Kidney (tissue), 14 donors: Measurements from ENCODE around the gene ZNF611. TPM values are rescaled to one million over a fixed set of nuclear protein-coding genes. Genes with fewer than 3 reads are reported as not detected.
"Not testable (repeated sequence)": the region's sequence is repeated elsewhere in the genome, so short reads cannot be mapped to it uniquely, and the experiment has no call there.

Source experiments
- DNase-seq, 5 donors: peaks; one replicate each; pipeline ENCODE4 v3.0.0-alpha.2; 2013 to 2020
- FAIRE-seq: peaks from 2 replicates; lab custom pipeline; 2012; peaks lifted over from hg19 to GRCh38; lab: Jason Lieb, UNC
- H3K27ac ChIP-seq, 2 donors: one replicate each; pipeline ENCODE4 v1.7.0; 2013; ENCODE audit warnings: low read depth in 2 of 2, low read length in 2 of 2, inconsistent platforms in 1 of 2
- H3K27me3 ChIP-seq: one replicate; pipeline ENCODE4 v1.7.1; 2013; ENCODE audit warnings: low read length, inconsistent platforms; ENCODE audit not compliant: control insufficient read depth, insufficient read depth
- H3K36me3 ChIP-seq, 3 donors: one replicate each; pipeline versions ENCODE4 v1.7.0 to v1.7.1; 2013; ENCODE audit warnings: low read length in 3 of 3, control low read depth in 1 of 3, inconsistent platforms in 1 of 3; ENCODE audit not compliant: insufficient read depth in 3 of 3, control insufficient read depth in 2 of 3
- H3K4me1 ChIP-seq, 3 donors: one replicate each; pipeline versions ENCODE4 v1.7.0 to v1.7.1; 2013; ENCODE audit warnings: low read length in 3 of 3, inconsistent platforms in 1 of 3, low read depth in 1 of 3; ENCODE audit not compliant: control insufficient read depth in 2 of 3, insufficient read depth in 2 of 3
- H3K4me3 ChIP-seq, 3 donors: one replicate each; pipeline versions ENCODE4 v1.7.0 to v1.8.1; 2013; ENCODE audit warnings: low read length in 3 of 3, control low read depth in 1 of 3, inconsistent platforms in 1 of 3
- H3K9ac ChIP-seq, 3 donors: one replicate each; pipeline versions ENCODE4 v1.7.0 to v1.7.1; 2013; ENCODE audit warnings: low read length in 3 of 3, control low read depth in 1 of 3, inconsistent platforms in 1 of 3
- H3K9me3 ChIP-seq, 3 donors: one replicate each; pipeline versions ENCODE4 v1.7.0 to v1.7.1; 2013; ENCODE audit warnings: low read length in 3 of 3, control low read depth in 1 of 3, inconsistent platforms in 1 of 3; ENCODE audit not compliant: control insufficient read depth in 2 of 3, insufficient read depth in 1 of 3
- CTCF ChIP-seq: IDR thresholded peaks from 3 replicates; pipeline ENCODE4 v1.5.1; 2012; ENCODE audit warnings: mild to moderate bottlenecking, moderate library complexity, borderline replicate concordance; ENCODE audit not compliant: insufficient read depth; ENCODE audit errors: extremely low read depth
- intact Hi-C: fragments of 100-400 bp; cut with DNase I; formaldehyde crosslinking; loops from one replicate; pipeline ENCODE4 v1.11.1; 2022
- polyA plus RNA-seq: library from polyadenylated mRNA; stranded (reverse); fragments of 350-450 nt; fragmentation: Illumina TruSeq; extraction: RNeasy Lipid Tissue Mini Kit (QIAGEN cat#74804); gene quantifications from one replicate; pipeline ENCODE4 v1.2.3, GENCODE V29; 2014; ENCODE audit warnings: low read depth, low replicate concordance; ENCODE audit not compliant: insufficient read depth
- total RNA-seq: library from RNA; stranded (reverse); fragmentation: NEBNext Ultra II Directional; extraction: Animal tissue kit (Norgen Biotek cat#: 25700); gene quantifications from one replicate; pipeline ENCODE4 v1.2.1, GENCODE V29; 2021
- donor health status: control.
- donor health status: control.
- donor health status: control.
- donor health status: control.
- donor health status: control.
- donor health status: DM: yes; HTN: yes; CAD: no.
- donor health status: Normal renal cell carcinoma (clear cell type).

The ZNF611 gene
- total and polyA plus RNA-seq, 2 donors from 2014 or later, result 3.6 to 42.7 TPM

GRCh38 chr19:52690369-52691214 is 44.3 kb downstream of the ZNF611 start:
- peak; percentile 94 to 98 (median 94) for DNase-seq
- intact Hi-C loops, result no loop called here
- no peaks in the 10 kb centered on the region for H3K36me3 ChIP-seq
- TF ChIP-seq CTCF, result no peak
- peak overlapping the region; percentile 53 to 99 (median 85) for H3K9ac ChIP-seq
- H3K27ac ChIP-seq, result peak overlapping the region; percentile 90 to 98
- H3K4me3 ChIP-seq, result peak overlapping the region; percentile 72 to 97 (median 96)
- H3K9me3 ChIP-seq, result no peaks in the 10 kb centered on the region
- peaks cover 0 to 7% (median 0%) of the 10 kb centered on the region in 3 donors for H3K4me1 ChIP-seq
- FAIRE-seq, result no peak
- H3K27me3 ChIP-seq, result no peaks in the 10 kb centered on the region

DNA sequence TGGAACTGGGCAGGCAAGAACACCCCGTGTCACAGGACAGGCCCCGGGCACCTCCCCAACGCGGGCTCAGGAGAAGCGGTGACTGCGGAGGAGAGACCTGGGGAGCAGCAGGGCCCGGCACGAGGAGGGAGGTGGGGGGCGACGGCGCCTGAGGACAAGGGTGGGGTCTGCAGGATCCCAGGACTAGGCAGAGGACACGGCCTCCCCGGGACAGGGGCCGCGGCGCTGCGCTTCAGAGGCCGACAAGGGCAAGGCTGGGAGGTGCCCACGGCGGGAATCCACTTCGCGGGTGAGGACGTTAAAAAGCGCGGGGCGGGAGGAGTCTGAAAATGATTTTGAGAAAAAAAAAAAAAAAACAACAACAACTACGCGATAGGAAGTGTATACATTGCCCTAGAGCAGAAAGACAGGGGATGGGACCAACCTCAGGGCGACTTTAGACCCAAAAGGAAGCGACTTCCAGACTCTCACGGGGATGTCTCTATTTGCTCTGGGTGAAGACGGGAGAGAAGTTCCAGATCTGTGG is 44.9 kb downstream of the ZNF611 start:
- no peaks in the 10 kb centered on the region for H3K36me3 ChIP-seq
- peak overlapping the region; percentile 83 to 96 for H3K27ac ChIP-seq
- peak in 4 of 5 donors; percentile 42 to 91 (median 68) for DNase-seq
- peaks cover 0 to 7% (median 0%) of the 10 kb centered on the region in 3 donors for H3K4me1 ChIP-seq
- no peaks in the 10 kb centered on the region for H3K9me3 ChIP-seq
- no peak for FAIRE-seq
- H3K9ac ChIP-seq, result peak overlapping the region; percentile 53 to 99 (median 85)
- peak overlapping the region; percentile 72 to 97 (median 96) for H3K4me3 ChIP-seq
- intact Hi-C loops, result no loop called here
- TF ChIP-seq CTCF, result no peak
- H3K27me3 ChIP-seq, result no peaks in the 10 kb centered on the region

- H3K27me3 ChIP-seq, intact Hi-C loops, H3K4me1 ChIP-seq, FAIRE-seq, H3K36me3 ChIP-seq, H3K9me3 ChIP-seq: not testable (repeated sequence)
- Histone ChIP-seq H3K4me3 (peak overlapping the region; percentile 72 to 97 (median 96)), H3K9ac (peak overlapping the region in 1 of 3 donors; percentile 85), H3K27ac (peak overlapping the region; percentile 83 to 96)
- peak in 2 of 5 donors; percentile 16 to 24 for DNase-seq
These were observed 45.7 kb downstream of the ZNF611 start for GRCh38 chr19:52688925-52689796.
